Stimulated activated CD4-positive, alpha-beta T cell treated with anti-CD3 and anti-CD28 coated beads, Interleukin-1b, Interleukin-23, amount 100 ng/mL, for 48 hours (primary cell): ENCODE data around the gene DIDO1.
"Not testable (repeated sequence)": the region's sequence is repeated elsewhere in the genome, so short reads cannot be mapped to it uniquely, and the experiment has no call there.

Source experiments
- DNase-seq: peaks from one replicate; pipeline ENCODE4 v3.0.0-alpha.2; 2020

DIDO1 gene

DNA sequence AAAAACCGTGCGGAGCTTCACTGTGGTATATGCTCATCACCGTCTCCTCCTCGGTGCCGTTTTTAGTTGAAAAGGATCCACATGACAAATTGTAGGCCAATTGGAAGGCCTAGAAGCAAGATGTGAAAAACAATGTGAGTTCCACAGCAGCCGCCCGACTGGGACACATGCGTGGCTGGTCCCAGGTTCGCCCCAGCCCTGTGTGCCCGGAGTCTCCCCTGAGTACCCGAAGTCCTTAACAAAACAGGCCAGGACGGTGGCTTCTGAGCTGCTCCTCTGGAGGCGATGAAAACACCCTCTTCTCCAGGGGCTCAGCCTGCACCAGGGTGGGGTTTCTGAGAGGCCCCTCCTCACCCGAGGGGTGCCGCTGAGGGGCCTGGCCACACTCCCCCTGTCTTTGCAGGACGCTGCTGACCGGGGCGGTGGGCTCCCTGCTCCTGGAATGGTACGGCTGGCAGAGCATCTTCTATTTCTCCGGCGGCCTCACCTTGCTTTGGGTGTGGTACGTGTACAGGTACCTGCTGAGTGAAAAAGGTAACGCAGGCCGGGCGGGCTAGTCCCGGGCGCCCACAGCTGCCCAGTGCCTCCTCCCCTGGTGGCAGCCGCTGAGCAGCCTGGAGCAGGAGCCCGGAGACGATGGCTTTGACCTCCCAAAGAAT is 36.0 kb upstream of the DIDO1 start:
- no peak for DNase-seq

DNA sequence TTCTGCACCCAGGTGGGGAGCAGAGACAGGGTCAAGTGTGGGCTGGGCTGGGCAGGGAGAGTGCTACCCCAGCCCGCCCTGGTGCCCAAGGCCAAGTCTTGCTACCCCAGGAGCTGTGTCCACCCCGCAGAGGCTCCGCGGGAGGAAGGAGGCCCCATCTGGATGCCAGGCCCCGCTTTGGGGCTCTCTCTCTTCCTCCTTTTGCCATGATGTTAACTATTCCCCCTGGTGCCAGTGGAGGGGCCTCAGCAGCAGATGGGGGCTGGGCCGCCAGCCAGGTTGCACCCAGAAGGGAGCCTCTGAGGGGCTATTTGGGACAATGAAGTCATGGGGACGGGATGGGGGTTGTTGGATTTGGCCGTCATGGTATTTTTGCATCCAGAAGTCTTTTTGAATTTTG is 35.5 kb upstream of the DIDO1 start:
- no peak for DNase-seq

DNA sequence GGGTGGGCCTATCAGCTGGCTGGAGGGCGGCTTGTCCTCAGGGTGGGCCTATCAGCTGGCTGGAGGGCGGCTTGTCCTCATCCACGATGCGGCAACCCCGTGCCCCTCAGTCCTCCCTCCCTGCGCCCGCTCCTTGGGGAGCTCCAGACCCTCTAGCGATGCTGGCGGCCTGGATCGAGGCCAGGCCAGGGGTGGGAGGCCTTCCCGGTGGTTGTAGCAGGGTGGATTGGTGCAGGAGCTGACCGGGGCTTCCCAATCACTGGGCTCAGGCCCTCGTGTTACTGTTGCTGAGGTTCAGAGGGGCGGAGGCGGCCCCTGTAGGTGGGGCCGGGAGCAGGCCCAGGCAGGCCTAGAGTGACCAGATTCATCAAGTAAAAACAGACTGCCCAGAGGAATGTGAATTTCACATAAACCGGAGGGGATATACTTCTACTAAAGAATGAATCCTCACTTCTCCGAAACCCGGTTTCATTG is 35.0 kb upstream of the DIDO1 start:
- DNase-seq = no peak

DNA sequence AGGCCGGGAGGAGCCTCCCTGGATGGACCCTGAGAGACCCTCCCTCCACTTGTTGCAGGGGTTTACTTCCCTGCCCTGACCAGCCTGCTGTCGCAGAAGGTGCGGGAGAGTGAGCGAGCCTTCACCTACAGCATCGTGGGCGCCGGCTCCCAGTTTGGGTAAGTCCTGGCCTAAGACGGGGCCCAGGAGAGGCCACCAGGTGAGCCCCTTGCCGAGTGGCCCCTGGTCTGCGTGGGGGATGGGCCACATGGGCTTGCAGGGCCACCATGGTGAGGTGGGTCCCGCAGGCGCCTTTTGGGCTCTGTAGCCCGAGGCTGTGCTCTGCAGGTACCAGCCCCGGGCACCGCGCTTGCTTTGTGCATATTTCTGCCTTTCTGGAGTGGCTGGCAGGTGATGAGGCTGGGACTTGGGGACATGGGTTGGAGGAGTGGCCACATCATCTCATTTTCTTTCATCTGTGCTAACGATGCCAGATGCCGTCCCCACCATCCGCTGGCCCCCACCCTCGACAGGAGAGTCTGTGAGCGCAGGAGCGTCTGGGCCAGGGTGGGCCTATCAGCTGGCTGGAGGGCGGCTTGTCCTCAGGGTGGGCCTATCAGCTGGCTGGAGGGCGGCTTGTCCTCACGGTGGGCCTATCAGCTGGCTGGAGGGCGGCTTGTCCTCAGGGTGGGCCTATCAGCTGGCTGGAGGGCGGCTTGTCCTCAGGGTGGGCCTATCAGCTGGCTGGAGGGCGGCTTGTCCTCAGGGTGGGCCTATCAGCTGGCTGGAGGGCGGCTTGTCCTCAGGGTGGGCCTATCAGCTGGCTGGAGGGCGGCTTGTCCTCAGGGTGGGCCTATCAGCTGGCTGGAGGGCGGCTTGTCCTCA is 34.4 kb upstream of the DIDO1 start:
- DNase-seq = not testable (repeated sequence)

DNA sequence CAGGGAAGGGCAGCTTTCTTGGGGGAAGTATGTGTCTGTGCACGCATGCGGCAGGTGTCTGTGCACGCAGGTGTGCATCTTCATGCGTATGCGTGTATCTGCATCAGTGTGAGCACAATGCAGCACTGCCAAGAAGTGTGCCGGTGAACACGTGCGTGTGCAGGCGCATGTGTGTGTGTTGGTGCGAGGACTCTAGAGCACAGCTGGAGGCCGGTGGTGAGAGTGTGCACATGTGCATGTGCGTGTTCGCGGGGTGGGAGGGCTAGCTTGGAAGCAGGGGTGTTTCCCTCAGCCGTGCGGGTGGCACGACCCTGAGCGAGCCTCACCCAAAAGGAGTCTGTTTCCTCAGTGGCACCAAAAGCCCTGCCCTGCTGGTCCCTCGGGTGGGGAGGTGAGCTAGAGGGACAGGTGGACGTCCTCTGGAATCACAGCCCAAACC is 33.7 kb upstream of the DIDO1 start:
- no peak for DNase-seq

DNA sequence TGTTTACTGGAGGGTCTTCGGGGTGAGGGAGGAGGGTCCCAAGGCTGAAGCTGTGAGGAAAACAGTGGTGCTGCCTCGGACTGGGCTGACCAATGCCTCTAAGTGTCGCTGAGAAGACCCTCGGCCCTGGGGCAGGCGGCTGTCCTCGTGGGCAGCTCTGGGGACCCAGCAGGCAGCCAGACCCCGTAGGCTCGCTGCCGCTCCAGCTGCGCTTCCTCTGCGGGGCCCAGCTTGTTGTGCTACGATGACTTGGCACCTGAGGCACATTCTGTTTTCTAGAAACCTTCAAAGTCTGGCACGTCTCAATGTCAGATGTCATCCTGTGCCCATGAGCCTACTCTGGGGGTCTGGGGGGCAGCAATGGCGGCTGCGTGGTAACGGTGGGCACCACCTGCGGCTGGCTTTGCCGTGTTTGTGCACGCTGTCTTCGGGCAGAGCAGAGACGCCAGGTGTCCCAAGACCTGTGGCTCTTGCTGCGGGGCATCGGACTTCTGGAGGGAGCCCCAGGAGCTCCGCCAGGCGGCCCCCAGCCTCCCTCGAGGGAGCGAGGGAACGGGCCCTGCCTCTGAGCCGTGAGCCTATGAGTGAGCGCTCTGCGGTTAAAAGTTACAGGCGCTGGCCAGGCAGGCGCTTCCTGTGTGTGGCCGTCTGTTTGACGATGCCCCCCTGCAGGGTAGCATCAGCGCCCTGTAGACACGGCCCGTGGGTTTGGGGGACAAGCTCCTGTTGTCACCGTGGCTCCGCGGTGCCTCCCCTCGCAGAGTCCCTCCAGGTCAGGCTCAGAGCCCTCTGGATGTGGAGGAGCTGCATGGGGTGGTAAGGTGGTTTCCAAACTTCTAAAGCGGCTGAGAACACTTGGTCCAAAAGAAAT is 33.0 kb upstream of the DIDO1 start:
- DNase-seq = no peak

DNA sequence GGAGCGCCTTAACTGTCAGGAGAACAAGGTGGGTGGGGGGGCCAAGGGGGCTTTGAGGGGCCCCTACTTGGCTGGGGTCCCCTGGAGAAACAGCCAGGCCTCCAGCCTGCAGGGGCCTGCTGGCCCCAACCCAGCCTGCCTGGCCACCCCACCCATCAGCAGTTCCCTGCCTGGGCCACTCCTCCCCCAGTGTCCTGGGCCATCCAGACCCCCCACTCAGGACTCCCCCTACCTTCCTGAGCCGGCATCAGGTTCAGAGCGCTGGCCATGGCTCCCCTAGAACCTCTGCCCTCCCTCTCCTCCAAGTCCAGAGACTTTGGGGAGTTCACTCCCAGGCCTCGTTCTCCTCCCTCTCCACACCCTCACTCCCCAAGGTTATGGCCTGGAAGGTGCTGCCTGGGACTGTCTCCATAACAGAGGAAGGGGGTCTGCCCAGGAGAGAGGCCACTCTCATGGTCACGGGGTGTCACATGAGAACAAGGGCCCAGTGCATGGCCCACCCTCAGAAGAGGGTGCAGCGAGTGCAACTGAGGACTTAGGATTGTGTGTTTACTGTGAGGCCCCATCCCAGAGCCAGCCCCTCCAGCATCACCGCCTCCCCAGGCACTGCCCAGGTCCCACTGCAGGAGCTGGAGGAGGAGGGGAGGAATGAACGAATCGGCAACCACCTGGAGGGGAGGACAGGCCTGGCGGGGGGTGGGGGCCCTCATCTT is 32.2 kb upstream of the DIDO1 start:
- no peak for DNase-seq

DNA sequence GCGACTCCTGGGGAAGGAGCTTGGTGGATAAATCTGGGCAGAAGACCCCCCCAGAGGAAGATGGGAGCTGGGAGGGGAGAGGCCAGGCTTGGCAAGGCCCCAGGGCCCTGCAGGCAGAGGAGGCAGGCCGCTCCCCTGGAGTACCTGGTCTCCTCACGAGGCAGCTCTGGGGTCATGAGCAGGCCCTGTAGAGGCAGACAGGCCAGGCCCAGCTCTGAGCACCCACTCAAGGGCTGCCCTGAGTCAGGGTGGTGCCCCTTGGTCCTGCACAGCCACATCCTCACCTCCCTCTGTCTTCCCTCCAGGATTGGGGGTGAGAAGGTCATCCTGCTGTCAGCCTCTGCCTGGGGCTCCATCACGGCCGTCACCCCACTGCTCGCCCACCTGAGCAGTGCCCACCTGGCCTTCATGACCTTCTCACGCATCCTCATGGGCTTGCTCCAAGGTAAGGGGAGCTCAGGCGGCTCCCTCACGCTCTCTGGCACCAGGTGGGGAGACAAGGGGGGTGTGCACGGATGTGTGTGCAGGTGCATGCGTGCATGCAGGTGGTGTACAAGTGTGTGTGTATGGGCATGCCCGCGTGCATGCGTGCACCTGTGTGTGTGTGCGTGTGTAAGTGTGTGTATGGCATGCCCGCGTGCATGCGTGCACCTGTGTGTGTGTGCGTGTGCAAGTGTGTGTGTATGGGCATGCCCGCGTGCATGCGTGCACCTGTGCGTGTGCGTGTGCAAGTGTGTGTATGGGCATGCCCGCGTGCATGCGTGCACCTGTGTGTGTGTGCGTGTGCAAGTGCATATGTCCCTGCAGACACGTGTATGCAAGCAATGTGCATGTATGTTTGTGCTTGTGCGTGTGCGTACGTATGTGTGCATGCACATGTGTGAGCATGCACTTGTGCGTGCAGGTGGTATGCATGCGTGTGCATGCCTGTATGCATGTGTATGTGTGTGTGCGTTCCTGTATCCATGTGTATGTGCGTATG is 31.1 kb upstream of the DIDO1 start:
- DNase-seq = no peak

DNA sequence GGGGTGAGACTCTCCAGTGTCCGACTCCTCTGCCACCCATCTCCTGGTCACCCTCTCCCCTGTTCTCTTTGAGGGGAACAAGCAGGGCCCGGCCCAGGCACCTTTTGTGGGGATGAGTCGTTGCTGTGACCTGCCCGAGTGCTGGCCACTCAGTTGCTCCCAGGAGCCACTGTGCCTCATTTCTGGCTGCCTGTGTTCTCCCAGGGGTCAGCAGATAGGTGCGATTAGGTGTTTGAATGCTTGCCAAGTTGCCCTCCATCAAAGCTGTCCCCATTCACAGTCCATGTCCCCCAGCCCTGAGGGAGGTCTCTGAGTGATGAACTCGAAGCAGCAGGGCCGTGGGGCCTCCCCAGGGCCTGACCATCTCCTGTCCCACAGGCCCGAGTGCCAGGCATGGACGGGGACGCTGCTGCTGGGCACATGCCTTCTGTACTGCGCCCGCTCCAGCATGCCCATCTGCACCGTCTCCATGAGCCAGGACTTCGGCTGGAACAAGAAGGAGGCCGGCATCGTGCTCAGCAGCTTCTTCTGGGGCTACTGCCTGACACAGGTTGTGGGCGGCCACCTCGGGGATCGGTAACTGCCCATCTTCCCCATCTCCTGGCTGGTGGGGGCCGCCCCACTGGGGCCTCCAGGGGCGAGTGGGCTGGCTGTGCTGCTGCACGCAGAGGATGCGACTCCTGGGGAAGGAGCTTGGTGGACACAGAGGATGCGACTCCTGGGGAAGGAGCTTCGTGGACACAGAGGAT is 30.3 kb upstream of the DIDO1 start:
- DNase-seq = no peak

DNA sequence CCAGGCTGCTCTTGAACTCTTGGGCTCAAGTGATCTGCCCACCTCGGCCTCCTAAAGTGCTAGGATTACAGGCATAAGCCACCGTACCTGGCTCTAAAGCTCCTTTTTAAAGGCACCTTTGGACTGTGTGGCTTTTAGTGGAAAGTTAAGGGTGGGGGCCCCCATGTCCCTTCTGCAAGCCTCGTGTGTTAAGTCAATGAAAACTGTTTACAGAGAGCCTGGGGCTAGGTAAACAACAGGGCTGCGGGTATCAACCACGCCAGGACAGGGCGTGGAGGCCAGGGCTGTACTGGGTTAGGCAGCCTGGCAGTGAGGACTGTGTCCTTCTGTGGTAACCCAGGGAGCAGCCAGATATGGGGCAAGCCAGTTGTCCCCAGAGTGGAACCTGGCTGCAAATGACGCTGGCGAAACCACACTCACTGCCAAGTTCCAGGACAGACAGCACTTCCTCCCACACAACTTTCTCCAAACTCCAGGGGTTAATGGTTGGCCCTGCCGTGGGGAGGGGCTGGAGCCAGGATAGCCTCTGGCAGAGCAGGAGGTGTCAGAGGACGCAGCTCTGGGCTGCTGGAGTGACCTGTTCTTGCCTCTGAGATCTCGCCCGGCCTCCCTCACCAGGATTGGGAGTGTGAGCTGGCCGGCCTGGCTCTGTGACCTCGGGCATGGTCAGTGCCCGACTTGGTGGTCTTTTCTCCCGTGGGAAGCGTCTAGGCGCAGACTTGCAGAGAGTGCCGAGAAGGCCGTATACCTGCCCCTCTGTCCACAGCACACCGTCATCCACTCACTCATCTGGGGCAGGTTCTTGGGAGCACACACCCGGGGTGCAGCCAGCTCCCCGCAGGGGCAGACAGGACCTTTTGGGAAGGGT is 29.4 kb upstream of the DIDO1 start:
- DNase-seq = no peak

DNA sequence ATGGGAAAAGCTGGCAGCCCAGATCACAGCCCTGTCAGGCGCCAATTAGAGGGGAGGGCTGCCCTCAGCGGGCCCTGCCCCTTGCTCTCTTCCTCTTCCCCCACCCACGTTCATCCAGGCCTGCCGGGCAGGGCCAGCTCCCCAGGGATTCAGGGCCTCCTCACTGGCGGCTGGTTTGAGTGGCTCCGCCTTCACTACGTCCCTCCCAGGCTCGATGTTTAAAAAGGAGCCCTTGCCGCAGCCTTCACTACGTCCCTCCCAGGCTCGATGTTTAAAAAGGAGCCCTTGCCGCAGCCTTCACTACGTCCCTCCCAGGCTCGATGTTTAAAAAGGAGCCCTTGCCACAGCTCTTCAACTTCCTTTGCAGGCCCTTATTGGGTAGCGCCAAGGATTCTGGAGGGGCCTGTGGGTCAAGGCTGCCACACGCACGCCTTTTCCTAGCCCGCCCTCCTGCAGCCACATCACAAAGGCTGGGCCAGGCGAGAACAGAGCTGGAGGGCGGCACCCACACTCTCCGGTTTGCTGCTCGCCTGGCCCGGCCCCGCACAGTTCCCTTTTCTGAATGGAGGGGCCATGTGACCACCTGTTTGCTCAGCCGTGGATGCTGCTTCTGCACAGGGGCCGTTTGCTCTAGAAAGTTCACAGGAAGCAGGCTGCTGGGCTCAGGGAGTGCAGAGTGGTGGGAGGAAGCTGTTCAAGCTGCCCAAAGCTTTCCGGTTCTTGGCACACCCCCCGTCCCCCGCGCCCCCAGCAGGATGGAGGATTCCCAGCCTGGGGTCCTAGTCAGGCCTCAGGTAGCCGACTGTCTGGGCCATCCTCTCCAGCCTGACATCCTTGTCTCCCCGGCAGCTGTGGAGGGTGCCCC is 27.8 kb upstream of the DIDO1 start:
- DNase-seq = peak; percentile 52

DNA sequence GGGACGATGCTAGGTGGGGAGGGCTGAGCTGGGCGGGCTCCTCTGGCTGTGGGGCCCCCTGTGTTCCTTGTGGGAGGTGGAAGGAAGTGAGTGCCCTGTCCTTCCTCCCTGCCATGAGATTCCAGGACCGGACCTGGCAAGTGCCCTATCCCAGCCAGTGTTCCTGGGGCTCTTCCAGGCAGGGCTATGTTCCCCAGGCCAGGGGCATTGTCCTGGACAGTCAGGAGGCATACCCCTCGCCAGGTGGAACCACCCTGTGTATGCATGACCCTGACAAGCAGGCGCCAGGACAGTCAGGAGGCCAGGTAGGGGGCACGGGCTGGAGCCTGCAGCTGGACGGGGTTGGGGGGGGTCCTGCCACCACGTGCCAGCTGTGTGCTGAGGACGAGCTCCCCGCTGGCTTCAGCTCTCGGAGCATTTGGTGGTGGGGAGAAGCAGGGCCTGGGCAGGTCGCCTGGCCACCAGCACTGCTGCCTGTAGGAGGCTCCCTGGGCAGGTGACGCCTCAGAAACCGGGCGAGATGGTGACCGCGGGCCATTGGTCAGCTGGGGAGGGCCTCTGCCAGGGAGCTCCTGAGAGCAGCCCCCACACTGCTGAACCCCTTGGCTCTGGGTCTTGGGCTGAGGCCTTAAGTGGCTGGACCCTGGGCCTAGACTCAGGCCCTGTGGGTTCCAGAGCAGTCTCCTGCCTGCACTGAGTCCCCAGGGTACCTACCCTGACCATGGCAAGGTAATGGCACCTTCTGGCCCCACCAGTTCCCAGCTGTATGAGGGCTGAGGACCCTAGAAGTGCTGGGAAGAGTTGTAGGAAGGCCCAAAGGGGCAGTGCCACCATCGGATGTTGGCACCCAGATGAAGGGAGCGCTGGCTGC is 26.9 kb upstream of the DIDO1 start:
- no peak for DNase-seq

DNA sequence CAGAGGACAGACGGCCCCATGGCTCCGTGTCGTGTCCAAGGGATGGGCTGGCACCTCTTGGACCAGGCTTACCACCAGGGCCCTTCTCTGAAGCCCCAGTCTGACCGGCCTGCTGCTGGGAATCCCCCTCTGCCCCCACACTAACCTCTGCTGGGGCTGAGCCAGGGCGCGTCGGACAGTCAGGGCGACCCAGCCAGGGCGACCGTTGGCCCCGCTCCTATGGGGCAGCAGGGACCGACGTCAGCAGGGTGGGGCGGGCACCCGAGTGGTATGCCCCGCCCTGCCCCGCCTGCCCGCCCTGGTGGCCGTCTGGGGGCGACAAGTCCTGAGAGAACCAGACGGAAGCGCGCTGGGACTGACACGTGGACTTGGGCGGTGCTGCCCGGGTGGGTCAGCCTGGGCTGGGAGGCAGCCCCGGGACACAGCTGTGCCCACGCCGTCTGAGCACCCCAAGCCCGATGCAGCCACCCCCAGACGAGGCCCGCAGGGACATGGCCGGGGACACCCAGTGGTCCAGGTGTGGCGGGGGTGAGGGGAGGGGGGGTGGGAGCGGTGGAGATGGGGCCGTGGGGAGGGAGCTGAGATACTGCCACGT is 26.2 kb upstream of the DIDO1 start, which contains the start of gene SLC17A9:
Gene SLC17A9 (plus strand): TSS at position 337 of the 595 bp plus-strand sequence. CDS start 122 bp downstream, at position 459.
- DNase-seq = peak; percentile 46

DNA sequence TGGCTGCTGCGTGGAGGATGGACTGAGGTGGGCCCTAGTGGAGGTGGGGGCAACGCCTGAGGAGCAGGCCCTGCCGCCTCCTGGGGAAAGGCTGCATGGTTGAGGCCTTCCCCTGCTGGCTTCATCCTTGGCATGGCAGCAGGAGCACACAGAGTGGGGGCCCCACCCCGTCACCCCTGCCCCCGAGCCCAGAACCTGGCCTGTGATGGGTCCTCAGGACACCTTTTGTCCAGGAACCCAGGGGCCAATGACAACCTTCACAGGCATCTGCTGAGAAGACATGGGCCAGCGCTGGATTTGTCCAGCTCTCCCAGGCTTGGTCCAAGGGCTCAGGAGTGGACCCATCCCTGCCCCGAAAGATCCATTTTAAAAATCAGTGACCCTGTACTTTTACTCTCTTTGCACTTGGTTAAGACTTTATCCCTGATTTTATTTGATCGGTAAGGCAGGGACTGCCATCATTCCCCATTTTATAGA is 25.6 kb upstream of the DIDO1 start:
- DNase-seq = no peak

DNA sequence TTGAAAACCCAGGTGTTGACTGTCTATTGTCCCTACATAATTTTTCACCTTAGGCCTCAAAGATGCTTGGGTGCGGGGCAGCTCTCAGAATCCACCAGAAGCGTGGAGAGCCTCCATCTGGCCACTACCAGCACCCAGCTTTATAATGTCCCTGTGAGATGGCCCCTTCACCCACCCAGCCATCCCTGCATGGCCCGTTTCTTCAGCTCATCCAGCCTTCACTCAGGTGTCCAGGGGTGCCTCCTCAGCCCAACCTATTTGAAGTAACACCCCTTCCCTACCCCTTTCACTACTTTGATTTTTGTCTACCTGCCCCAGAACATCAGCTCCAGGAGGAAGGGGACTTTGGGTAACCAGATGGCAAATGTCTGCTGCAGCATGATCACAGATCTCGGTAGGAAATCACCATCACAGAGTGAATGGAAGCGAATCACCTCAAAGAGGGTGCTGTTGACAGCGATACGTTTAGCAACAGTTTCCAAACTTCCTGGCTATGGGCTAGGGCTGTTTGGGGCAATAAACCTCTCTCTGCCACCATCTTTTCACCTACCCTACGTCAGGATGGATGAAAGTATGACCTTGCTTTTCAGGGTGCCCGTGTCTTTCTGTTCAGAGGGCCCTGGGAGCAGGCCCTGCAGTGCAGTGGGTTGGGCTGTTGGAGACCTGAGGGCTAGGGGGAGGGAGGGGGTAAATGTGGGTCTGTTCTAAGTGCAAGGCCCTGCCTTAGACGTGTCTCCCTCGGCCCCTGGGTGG is 25.0 kb upstream of the DIDO1 start:
- no peak for DNase-seq

DNA sequence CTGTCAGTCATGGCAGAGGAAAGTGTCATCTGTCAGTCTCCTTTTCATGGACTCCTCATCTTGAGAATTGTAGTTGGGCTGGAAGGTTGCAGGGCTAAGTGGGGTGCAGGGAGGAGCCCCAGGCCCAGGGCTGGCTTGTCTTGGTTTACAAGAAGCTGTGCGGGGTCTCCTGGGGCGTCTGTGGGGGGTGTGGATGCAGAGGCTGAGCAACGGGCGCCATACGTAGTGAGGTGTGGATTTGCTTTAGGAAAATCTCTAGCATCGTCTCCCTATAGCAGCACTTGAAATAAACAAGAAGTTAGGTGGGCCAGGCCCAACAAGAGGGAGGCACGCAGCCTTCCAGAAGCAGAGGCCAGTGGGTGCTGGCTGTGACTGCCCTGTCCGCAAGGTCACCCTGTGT is 24.4 kb upstream of the DIDO1 start:
- DNase-seq = no peak
